ENCODE measurements around the gene PARN. TPM values are rescaled to one million over a fixed set of nuclear protein-coding genes. Genes with fewer than 3 reads are reported as not detected.

PARN gene
- total and polyA plus RNA-seq, 2 donors (not counting 1 experiment from before 2014, with no cell fraction given): 26.7 to 32.9 TPM

GRCh38 chr16:14658063-14658462 is 28.0 kb upstream of the PARN start:
- peaks cover 12% of the 10 kb centered on the region for H3K36me3 ChIP-seq (ENCODE audit: control insufficient read depth, insufficient read depth, low read length)
- TF ChIP-seq CTCF (conservative IDR thresholded peaks at IDR 0.05 in 1 of 2, IDR thresholded peaks at IDR 0.05 in 1 of 2; ENCODE audit: low read depth in 1 of 2, low read length in 2 of 2) (no peak), EZH2 (IDR thresholded peaks at IDR 0.05; ENCODE audit: low read length, missing control alignments) (no peak)
- no peak for DNase-seq (ENCODE audit: low read depth in 2 of 2)
- H4K20me1 ChIP-seq (ENCODE audit: control insufficient read depth, extremely low read depth, insufficient read depth, low read length): no peaks in the 10 kb centered on the region
- H3K9ac ChIP-seq (ENCODE audit: insufficient read depth, low read length): no peak overlapping the region
- no peaks in the 10 kb centered on the region for H3K4me1 ChIP-seq (ENCODE audit: control insufficient read depth, extremely low read depth, insufficient read depth, low read length)
- H3K4me2 ChIP-seq (ENCODE audit: extremely low read depth, insufficient read depth, low read length): no peak overlapping the region
- H3K79me2 ChIP-seq (ENCODE audit: control insufficient read depth, insufficient read depth, low read length): no peaks in the 10 kb centered on the region
- H3K9me3 ChIP-seq (ENCODE audit: control insufficient read depth, insufficient read depth, low read depth, low read length): no peaks in the 10 kb centered on the region
- no peak overlapping the region for H2AFZ ChIP-seq (ENCODE audit: low read length)
- no peak overlapping the region for H3K27ac ChIP-seq (ENCODE audit: insufficient read depth, low read length)
- no peaks in the 10 kb centered on the region for H3K27me3 ChIP-seq (ENCODE audit: control insufficient read depth, insufficient read depth, low read length)
- no peak overlapping the region for H3K4me3 ChIP-seq (replicated peaks in 1 of 4; ENCODE audit: control extremely low read depth in 1 of 4, insufficient read depth in 1 of 4, low read depth in 3 of 4, low read length in 4 of 4)

DNA sequence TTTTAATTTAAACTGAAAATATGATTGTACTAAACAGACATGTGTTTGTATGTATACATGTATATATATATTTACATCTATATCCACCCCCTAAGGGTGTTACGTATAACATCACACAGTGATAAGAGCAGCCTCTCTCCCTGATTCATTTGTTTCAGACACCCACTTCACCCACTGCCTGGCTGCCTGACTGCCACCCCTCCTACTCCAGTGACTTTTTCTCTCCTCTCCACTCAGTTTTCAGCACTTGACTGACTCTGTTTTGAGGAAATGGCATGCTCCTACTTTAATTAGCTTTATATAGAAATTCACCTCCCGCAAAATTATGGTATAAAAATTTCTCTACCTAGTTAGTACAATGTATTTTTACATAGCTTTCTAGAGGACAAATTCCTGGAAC is 22.7 kb upstream of the PARN start:
- Histone ChIP-seq H3K4me3 (replicated peaks in 1 of 4; ENCODE audit: control extremely low read depth in 1 of 4, insufficient read depth in 1 of 4, low read depth in 3 of 4, low read length in 4 of 4) (no peak overlapping the region), H4K20me1 (ENCODE audit: control insufficient read depth, extremely low read depth, insufficient read depth, low read length) (no peaks in the 10 kb centered on the region), H3K27me3 (ENCODE audit: control insufficient read depth, insufficient read depth, low read length) (no peaks in the 10 kb centered on the region), H3K27ac (ENCODE audit: insufficient read depth, low read length) (no peak overlapping the region), H3K4me1 (ENCODE audit: control insufficient read depth, extremely low read depth, insufficient read depth, low read length) (no peaks in the 10 kb centered on the region), H2AFZ (ENCODE audit: low read length) (no peak overlapping the region), H3K4me2 (ENCODE audit: extremely low read depth, insufficient read depth, low read length) (no peak overlapping the region), H3K9ac (ENCODE audit: insufficient read depth, low read length) (no peak overlapping the region), H3K36me3 (ENCODE audit: control insufficient read depth, insufficient read depth, low read length) (peaks cover 16% of the 10 kb centered on the region), H3K79me2 (ENCODE audit: control insufficient read depth, insufficient read depth, low read length) (no peaks in the 10 kb centered on the region), H3K9me3 (ENCODE audit: control insufficient read depth, insufficient read depth, low read depth, low read length) (no peaks in the 10 kb centered on the region)
- no peak for TF ChIP-seq EZH2 (IDR thresholded peaks at IDR 0.05; ENCODE audit: low read length, missing control alignments)
- no peak for TF ChIP-seq CTCF (conservative IDR thresholded peaks at IDR 0.05 in 1 of 2, IDR thresholded peaks at IDR 0.05 in 1 of 2; ENCODE audit: low read depth in 1 of 2, low read length in 2 of 2)
- DNase-seq (ENCODE audit: low read depth in 2 of 2): no peak

DNA sequence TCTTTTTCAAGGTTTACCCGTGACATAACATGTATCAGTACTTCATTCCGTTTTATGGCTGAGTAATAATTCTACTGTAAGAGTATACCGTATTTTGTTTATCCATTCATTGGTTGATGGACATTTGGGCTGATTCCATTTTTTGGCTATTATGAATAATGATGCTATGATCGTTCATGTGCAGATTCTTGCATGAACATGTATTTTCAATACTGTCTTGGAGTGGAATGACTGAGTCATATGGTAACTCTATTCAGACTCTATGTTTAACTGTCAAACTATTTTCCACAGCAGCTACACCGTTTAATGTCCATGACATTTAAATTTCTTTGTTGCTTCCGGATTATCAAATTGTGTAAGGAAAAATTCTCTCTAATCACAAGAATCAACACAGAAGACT is 20.6 kb upstream of the PARN start:
- no peaks in the 10 kb centered on the region for H3K27me3 ChIP-seq (ENCODE audit: control insufficient read depth, insufficient read depth, low read length)
- no peak for DNase-seq (ENCODE audit: low read depth in 2 of 2)
- no peak overlapping the region for H3K4me2 ChIP-seq (ENCODE audit: extremely low read depth, insufficient read depth, low read length)
- no peak overlapping the region for H3K27ac ChIP-seq (ENCODE audit: insufficient read depth, low read length)
- no peak overlapping the region for H3K9ac ChIP-seq (ENCODE audit: insufficient read depth, low read length)
- no peak for TF ChIP-seq EZH2 (IDR thresholded peaks at IDR 0.05; ENCODE audit: low read length, missing control alignments)
- TF ChIP-seq CTCF (conservative IDR thresholded peaks at IDR 0.05 in 1 of 2, IDR thresholded peaks at IDR 0.05 in 1 of 2; ENCODE audit: low read depth in 1 of 2, low read length in 2 of 2): no peak
- H3K4me1 ChIP-seq (ENCODE audit: control insufficient read depth, extremely low read depth, insufficient read depth, low read length): no peaks in the 10 kb centered on the region
- no peaks in the 10 kb centered on the region for H3K79me2 ChIP-seq (ENCODE audit: control insufficient read depth, insufficient read depth, low read length)
- no peaks in the 10 kb centered on the region for H3K9me3 ChIP-seq (ENCODE audit: control insufficient read depth, insufficient read depth, low read depth, low read length)
- no peak overlapping the region for H3K4me3 ChIP-seq (replicated peaks in 1 of 4; ENCODE audit: control extremely low read depth in 1 of 4, insufficient read depth in 1 of 4, low read depth in 3 of 4, low read length in 4 of 4)
- peaks cover 13% of the 10 kb centered on the region for H3K36me3 ChIP-seq (ENCODE audit: control insufficient read depth, insufficient read depth, low read length)
- H2AFZ ChIP-seq (ENCODE audit: low read length): no peak overlapping the region
- H4K20me1 ChIP-seq (ENCODE audit: control insufficient read depth, extremely low read depth, insufficient read depth, low read length): no peaks in the 10 kb centered on the region
